Vagina (tissue), 2 donors: ENCODE results near the gene MROH7.

Experiments
- POLR2A ChIP-seq, 2 donors: fragments of 450-650 bp; IDR thresholded peaks; one replicate each; pipeline ENCODE4 v1.6.1; 2017; ENCODE audit warnings: antibody characterized with exemption in 2 of 2, mild to moderate bottlenecking in 2 of 2, moderate library complexity in 2 of 2
- POLR2AphosphoS5 ChIP-seq, 2 donors: sonication (generic); formaldehyde crosslinking; IDR thresholded peaks; one replicate each; pipeline ENCODE4 v1.9.0; 2017; ENCODE audit warnings: antibody characterized with exemption in 2 of 2, mild to moderate bottlenecking in 2 of 2, low read depth in 1 of 2; ENCODE audit not compliant: insufficient read depth in 1 of 2

GRCh38 chr1:54703471-54703870, 61.9 kb downstream of the MROH7 start:
- no peak for TF ChIP-seq POLR2AphosphoS5 (IDR thresholded peaks at IDR 0.05; ENCODE audit: insufficient read depth in 1 of 2, low read depth in 1 of 2)
- no peak for TF ChIP-seq POLR2A (IDR thresholded peaks at IDR 0.05)
